Common myeloid progenitor, CD34-positive (primary cell): ENCODE measurements around the gene UPK3BL2. TPM values are rescaled to one million over a fixed set of nuclear protein-coding genes. Genes with fewer than 3 reads are reported as not detected.
"Not testable (repeated sequence)": the region's sequence is repeated elsewhere in the genome, so short reads cannot be mapped to it uniquely, and the experiment has no call there.

Source experiments
- CTCF ChIA-PET: fragments of 350-600 bp; sonication (Branson Sonifier 250); formaldehyde crosslinking; loops from one replicate; lab custom pipeline; 2021; ENCODE audit warnings: antibody characterized with exemption; lab: Charles Lee
- POLR2A ChIA-PET: fragments of 350-600 bp; sonication (Branson Sonifier 250); formaldehyde crosslinking; loops from one replicate; lab custom pipeline; 2021; ENCODE audit warnings: antibody characterized with exemption; lab: Charles Lee
- DNase-seq, 3 donors: peaks; one replicate each; pipeline versions ENCODE4 v3.0.0 to v3.0.0-alpha.2; 2013
- H3K27ac ChIP-seq, 2 experiments: 1 replicate in 1 of 2; 2 replicates in 1 of 2; pipeline ENCODE4 v1.7.0; 2013; ENCODE audit warnings: inconsistent platforms in 2 of 2, low read length in 2 of 2, mild to moderate bottlenecking in 2 of 2, low read depth in 1 of 2, moderate library complexity in 1 of 2; ENCODE audit not compliant: severe bottlenecking in 2 of 2, insufficient read depth in 1 of 2, poor library complexity in 1 of 2
- H3K27me3 ChIP-seq, 5 experiments: replicated peaks in 2 of 5; 1 replicate in 3 of 5; 2 replicates in 2 of 5; pipeline versions ENCODE4 v1.6.1 to v1.7.0; 2013; ENCODE audit warnings: low read length in 4 of 5, mild to moderate bottlenecking in 2 of 5, moderate library complexity in 2 of 5, inconsistent platforms in 1 of 5; ENCODE audit not compliant: insufficient read depth in 5 of 5, control insufficient read depth in 4 of 5
- H3K36me3 ChIP-seq, 4 experiments: 1 replicate in 2 of 4; 2 replicates in 2 of 4; pipeline versions ENCODE4 v1.6.1 to v1.7.0; 2013; ENCODE audit warnings: low read length in 3 of 4, control low read depth in 1 of 4, mild to moderate bottlenecking in 1 of 4; ENCODE audit not compliant: control insufficient read depth in 4 of 4, insufficient read depth in 4 of 4
- H3K4me1 ChIP-seq, 4 experiments: 1 replicate in 3 of 4; 2 replicates in 1 of 4; pipeline versions ENCODE4 v1.6.1 to v1.7.1; 2013; ENCODE audit warnings: low read length in 3 of 4, mild to moderate bottlenecking in 3 of 4, control low read depth in 1 of 4, inconsistent platforms in 1 of 4, moderate library complexity in 1 of 4; ENCODE audit not compliant: control insufficient read depth in 4 of 4, insufficient read depth in 4 of 4; ENCODE audit errors: control extremely low read depth in 1 of 4
- H3K4me3 ChIP-seq, 7 experiments: 1 replicate in 4 of 7; 2 replicates in 3 of 7; pipeline versions ENCODE4 v1.5.1 to v1.7.0; 2013; ENCODE audit warnings: mild to moderate bottlenecking in 7 of 7, low read length in 6 of 7, moderate library complexity in 6 of 7, inconsistent platforms in 2 of 7, low read depth in 2 of 7, control low read depth in 1 of 7; ENCODE audit not compliant: insufficient read depth in 4 of 7, control insufficient read depth in 1 of 7; ENCODE audit errors: extremely low read depth in 1 of 7
- H3K9me3 ChIP-seq, 5 experiments: 1 replicate in 4 of 5; 2 replicates in 1 of 5; pipeline versions ENCODE4 v1.6.1 to v1.7.1; 2013; ENCODE audit warnings: low read length in 4 of 5, mild to moderate bottlenecking in 2 of 5, inconsistent platforms in 1 of 5, low read depth in 1 of 5, moderate library complexity in 1 of 5; ENCODE audit not compliant: control insufficient read depth in 4 of 5, insufficient read depth in 2 of 5; ENCODE audit errors: control extremely low read depth in 1 of 5
- WGBS: methylation state at CpG from one replicate; pipeline ENCODE4 v1.1.5; 2013; ENCODE audit not compliant: insufficient coverage; 5-methylcytosine and 5-hydroxymethylcytosine counted together
- polyA plus RNA-seq: library from polyadenylated mRNA; unstranded; fragments of 120-200 nt; gene quantifications from one replicate; pipeline ENCODE4 v1.2.1, GENCODE V29; 2013

The UPK3BL2 gene
- 8.8 TPM for polyA plus RNA-seq

- POLR2A ChIA-PET, H3K36me3 ChIP-seq, H3K4me3 ChIP-seq, DNase-seq, H3K27me3 ChIP-seq, H3K4me1 ChIP-seq, CTCF ChIA-PET, H3K9me3 ChIP-seq, H3K27ac ChIP-seq: not testable (repeated sequence)
- WGBS: no CpG with 5 or more reads among the region's 8 CpGs
Observed at GRCh38 chr7:102543596-102543995, at the start of gene UPK3BL2. Gene UPK3BL2, minus strand, starts transcription at chr7:102543696. Its CDS starts 60 bp downstream, at chr7:102543636.

- WGBS: no CpG with 5 or more reads among the region's 26 CpGs
- H3K27ac ChIP-seq, POLR2A ChIA-PET, H3K36me3 ChIP-seq, H3K4me3 ChIP-seq, H3K27me3 ChIP-seq, DNase-seq, CTCF ChIA-PET, H3K9me3 ChIP-seq, H3K4me1 ChIP-seq: not testable (repeated sequence)
Observed at GRCh38 chr7:102592477-102593019, 49.1 kb upstream of the UPK3BL2 start.

GRCh38 chr7:102589857-102590256 lies 46.4 kb upstream of the UPK3BL2 start:
- H3K4me3 ChIP-seq, POLR2A ChIA-PET, H3K27me3 ChIP-seq, H3K36me3 ChIP-seq, H3K4me1 ChIP-seq, H3K9me3 ChIP-seq, CTCF ChIA-PET, H3K27ac ChIP-seq, DNase-seq: not testable (repeated sequence)
- WGBS: no CpG with 5 or more reads among the region's 9 CpGs

- H3K9me3 ChIP-seq, H3K36me3 ChIP-seq, H3K27ac ChIP-seq, H3K4me1 ChIP-seq, POLR2A ChIA-PET, H3K4me3 ChIP-seq, CTCF ChIA-PET, DNase-seq, H3K27me3 ChIP-seq: not testable (repeated sequence)
- WGBS: no CpG with 5 or more reads among the region's 5 CpGs
Observed at GRCh38 chr7:102583495-102583894, 40.0 kb upstream of the UPK3BL2 start.

GRCh38 chr7:102581722-102582121 lies 38.2 kb upstream of the UPK3BL2 start:
- POLR2A ChIA-PET, H3K27me3 ChIP-seq, H3K36me3 ChIP-seq, H3K9me3 ChIP-seq, CTCF ChIA-PET, H3K4me3 ChIP-seq, DNase-seq, H3K4me1 ChIP-seq, H3K27ac ChIP-seq: not testable (repeated sequence)
- WGBS: no CpG with 5 or more reads among the region's 5 CpGs

GRCh38 chr7:102578486-102578885 lies 35.0 kb upstream of the UPK3BL2 start:
- H3K27me3 ChIP-seq, H3K27ac ChIP-seq, DNase-seq, H3K36me3 ChIP-seq, CTCF ChIA-PET, H3K4me3 ChIP-seq, H3K4me1 ChIP-seq, POLR2A ChIA-PET, H3K9me3 ChIP-seq: not testable (repeated sequence)
- no CpG with 5 or more reads among the region's 5 CpGs for WGBS

GRCh38 chr7:102577315-102578240 lies 34.1 kb upstream of the UPK3BL2 start:
- no CpG with 5 or more reads among the region's 7 CpGs for WGBS
- POLR2A ChIA-PET, DNase-seq, H3K27me3 ChIP-seq, H3K4me3 ChIP-seq, H3K9me3 ChIP-seq, CTCF ChIA-PET, H3K27ac ChIP-seq, H3K4me1 ChIP-seq, H3K36me3 ChIP-seq: not testable (repeated sequence)
